Transverse colon (tissue), 4 donors: ENCODE data around the gene DNAJB4. TPM values are rescaled to one million over a fixed set of nuclear protein-coding genes. Genes with fewer than 3 reads are reported as not detected.
A peak's percentile ranks its signal among the peaks of the same experiment; 100 is the strongest.
"Not testable (repeated sequence)": the region's sequence is repeated elsewhere in the genome, so short reads cannot be mapped to it uniquely, and the experiment has no call there.

ENCODE experiments used
- DNase-seq: peaks from one replicate; pipeline ENCODE4 v3.0.0-alpha.2; 2019
- H3K27ac ChIP-seq, 4 donors: fragments of 200-600 bp; sonication (generic); 2 replicates each; pipeline ENCODE4 v1.5.1; 2016 to 2018; ENCODE audit warnings: inconsistent platforms in 4 of 4
- H3K27me3 ChIP-seq: fragments of 200-600 bp; sonication (generic); 2 replicates; pipeline ENCODE4 v1.5.1; 2017; ENCODE audit warnings: inconsistent platforms
- H3K36me3 ChIP-seq, 4 donors: fragments of 200-600 bp; sonication (generic); 2 replicates each; pipeline ENCODE4 v1.5.1; 2017 to 2019; ENCODE audit warnings: inconsistent platforms in 4 of 4
- H3K4me1 ChIP-seq, 4 donors: fragments of 200-600 bp; sonication (generic); 2 replicates each; pipeline ENCODE4 v1.5.1; 2017 to 2020; ENCODE audit warnings: inconsistent platforms in 4 of 4
- H3K4me3 ChIP-seq, 4 donors: fragments of 200-600 bp; sonication (generic); 1 replicate in 1 of 4; 2 replicates in 3 of 4; pipeline versions ENCODE4 v1.5.1 to v1.6.1; 2017 to 2019; ENCODE audit warnings: inconsistent platforms in 4 of 4
- H3K9me3 ChIP-seq, 2 donors: fragments of 200-600 bp; sonication (generic); 2 replicates each; pipeline ENCODE4 v1.5.1; 2017 to 2019; ENCODE audit warnings: inconsistent platforms in 2 of 2
- EP300 ChIP-seq: sonication (generic); formaldehyde crosslinking; IDR thresholded peaks from one replicate; pipeline ENCODE4 v1.6.1; 2017; ENCODE audit warnings: antibody characterized with exemption, low read depth
- POLR2A ChIP-seq: fragments of 450-650 bp; IDR thresholded peaks from one replicate; pipeline ENCODE4 v1.6.1; 2016; ENCODE audit warnings: antibody characterized with exemption, mild to moderate bottlenecking, moderate library complexity
- POLR2AphosphoS5 ChIP-seq, 3 donors: sonication (generic); formaldehyde crosslinking; IDR thresholded peaks; one replicate each; pipeline ENCODE4 v1.6.1; 2016; ENCODE audit warnings: antibody characterized with exemption in 3 of 3
- WGBS, 2 donors: methylation state at CpG; one replicate each; pipeline ENCODE4 v1.1.5; 2018; ENCODE audit warnings: low coverage in 1 of 2; 5-methylcytosine and 5-hydroxymethylcytosine counted together
- in situ Hi-C, 4 donors: fragments of 200-750 bp; cut with MboI; loops; one replicate each; pipeline versions ENCODE4 v1.15.0 to v1.15.1; 2017; ENCODE audit warnings: low sequenced_read_pairs in 3 of 4, low pct_ligation_motif_present in 1 of 4, low pct_unique_long_range_greater_than_20kb in 1 of 4
- intact Hi-C: fragments of 100-400 bp; cut with DNase I; formaldehyde crosslinking; loops from one replicate; pipeline ENCODE4 v1.15.1; 2023; ENCODE audit warnings: low total_unique reads
- total RNA-seq, 4 donors: library from RNA; depleted of rRNA; stranded (reverse); fragments of >200 nt; gene quantifications; one replicate each; pipeline ENCODE4 v1.1.0, GENCODE V29; 2016
- TF ChIP-seq, protein P1 (sequence below), 5 experiments: fragments of 200-600 bp in 3 of 5; fragments of 450-650 bp in 2 of 5; sonication (generic) in 3 of 5; IDR thresholded peaks; 1 replicate in 2 of 5; 2 replicates in 3 of 5; pipeline ENCODE4 v1.5.1; 2016 to 2017; ENCODE audit warnings: antibody characterized with exemption in 5 of 5, inconsistent platforms in 3 of 5, mild to moderate bottlenecking in 2 of 5, moderate library complexity in 1 of 5

Gene DNAJB4
- total RNA-seq, 4 donors from 2014 or later, result 4.0 to 30.2 (median 16.9) TPM

GRCh38 chr1:77996734-77997133 lies 8.0 kb upstream of the DNAJB4 start:
- in situ Hi-C loops, result no loop called here
- peaks cover 4 to 12% (median 6%) of the 10 kb centered on the region in 4 donors for H3K4me1 ChIP-seq
- 96 to 100% methylated on average over 2 to 5 of the region's 5 CpGs for WGBS, 2 donors
- H3K36me3 ChIP-seq, result no peaks in the 10 kb centered on the region
- no peak overlapping the region for H3K27ac ChIP-seq
- DNase-seq, result no peak
- intact Hi-C loops, result no loop called here
- no peaks in the 10 kb centered on the region for H3K9me3 ChIP-seq
- no peak overlapping the region for H3K4me3 ChIP-seq
- no peak for TF ChIP-seq POLR2AphosphoS5 (IDR thresholded peaks at IDR 0.05)
- TF ChIP-seq, protein P1, sequence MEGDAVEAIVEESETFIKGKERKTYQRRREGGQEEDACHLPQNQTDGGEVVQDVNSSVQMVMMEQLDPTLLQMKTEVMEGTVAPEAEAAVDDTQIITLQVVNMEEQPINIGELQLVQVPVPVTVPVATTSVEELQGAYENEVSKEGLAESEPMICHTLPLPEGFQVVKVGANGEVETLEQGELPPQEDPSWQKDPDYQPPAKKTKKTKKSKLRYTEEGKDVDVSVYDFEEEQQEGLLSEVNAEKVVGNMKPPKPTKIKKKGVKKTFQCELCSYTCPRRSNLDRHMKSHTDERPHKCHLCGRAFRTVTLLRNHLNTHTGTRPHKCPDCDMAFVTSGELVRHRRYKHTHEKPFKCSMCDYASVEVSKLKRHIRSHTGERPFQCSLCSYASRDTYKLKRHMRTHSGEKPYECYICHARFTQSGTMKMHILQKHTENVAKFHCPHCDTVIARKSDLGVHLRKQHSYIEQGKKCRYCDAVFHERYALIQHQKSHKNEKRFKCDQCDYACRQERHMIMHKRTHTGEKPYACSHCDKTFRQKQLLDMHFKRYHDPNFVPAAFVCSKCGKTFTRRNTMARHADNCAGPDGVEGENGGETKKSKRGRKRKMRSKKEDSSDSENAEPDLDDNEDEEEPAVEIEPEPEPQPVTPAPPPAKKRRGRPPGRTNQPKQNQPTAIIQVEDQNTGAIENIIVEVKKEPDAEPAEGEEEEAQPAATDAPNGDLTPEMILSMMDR (IDR thresholded peaks at IDR 0.05), result no peak
- no peak for TF ChIP-seq POLR2A
- TF ChIP-seq EP300, result no peak
- H3K27me3 ChIP-seq, result no peaks in the 10 kb centered on the region

- DNase-seq, intact Hi-C loops, H3K27me3 ChIP-seq, H3K27ac ChIP-seq, H3K9me3 ChIP-seq, in situ Hi-C loops, H3K36me3 ChIP-seq, H3K4me3 ChIP-seq: not testable (repeated sequence)
- H3K4me1 ChIP-seq, result peaks cover 5 to 13% (median 11%) of the 10 kb centered on the region in 4 donors
- 83 to 87% methylated on average over 7 to 11 of the region's 11 CpGs for WGBS, 2 donors
Observed at GRCh38 chr1:78000536-78000935, 4.2 kb upstream of the DNAJB4 start.

DNA sequence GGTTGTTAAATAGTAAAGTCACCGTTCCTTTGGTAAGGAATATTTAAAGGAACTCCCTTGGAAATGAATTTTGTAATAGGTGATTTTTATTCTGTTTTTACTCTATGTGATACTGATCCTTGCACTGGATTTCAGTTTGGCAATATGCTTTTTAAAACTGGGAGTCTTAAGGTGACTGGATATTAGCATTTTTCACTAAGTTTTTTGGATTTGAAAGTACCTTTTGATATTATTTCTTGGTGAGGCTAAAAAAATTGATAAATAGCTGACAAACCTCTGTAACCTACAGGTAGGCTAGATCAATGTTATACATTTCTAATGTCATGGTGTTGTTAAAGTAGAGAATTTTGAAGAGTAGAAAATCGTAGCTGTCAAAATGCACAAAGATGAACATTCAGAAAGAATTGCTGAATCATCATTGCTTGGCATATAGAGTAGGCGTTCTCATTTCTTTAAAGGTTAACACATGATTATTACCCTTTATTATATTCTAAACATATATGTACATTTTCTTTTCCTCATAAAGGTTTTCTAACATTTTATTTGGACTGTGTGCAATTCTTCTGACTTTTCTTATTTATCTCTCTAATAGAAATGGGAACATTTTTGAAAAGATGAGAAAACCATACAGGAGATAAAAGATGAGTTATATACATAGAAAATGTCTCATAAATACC lies 1.5 kb upstream of the DNAJB4 start:
- no peak for DNase-seq
- in situ Hi-C loops (no loop called here), intact Hi-C loops (no loop called here)
- Histone ChIP-seq H3K27me3 (no peaks in the 10 kb centered on the region), H3K4me1 (peaks cover 5 to 38% (median 23%) of the 10 kb centered on the region in 4 donors), H3K9me3 (no peaks in the 10 kb centered on the region), H3K4me3 (peak overlapping the region in 2 of 4 donors; percentile 57 to 59), H3K27ac (peak overlapping the region; percentile 86 to 94 (median 92)), H3K36me3 (no peaks in the 10 kb centered on the region)
- no peak for TF ChIP-seq POLR2AphosphoS5 (IDR thresholded peaks at IDR 0.05)
- no peak for TF ChIP-seq POLR2A
- TF ChIP-seq, protein P1 (IDR thresholded peaks at IDR 0.05), result no peak
- TF ChIP-seq EP300, result no peak
- 31 to 36% methylated on average over 3 of the region's 3 CpGs for WGBS, 2 donors

DNA sequence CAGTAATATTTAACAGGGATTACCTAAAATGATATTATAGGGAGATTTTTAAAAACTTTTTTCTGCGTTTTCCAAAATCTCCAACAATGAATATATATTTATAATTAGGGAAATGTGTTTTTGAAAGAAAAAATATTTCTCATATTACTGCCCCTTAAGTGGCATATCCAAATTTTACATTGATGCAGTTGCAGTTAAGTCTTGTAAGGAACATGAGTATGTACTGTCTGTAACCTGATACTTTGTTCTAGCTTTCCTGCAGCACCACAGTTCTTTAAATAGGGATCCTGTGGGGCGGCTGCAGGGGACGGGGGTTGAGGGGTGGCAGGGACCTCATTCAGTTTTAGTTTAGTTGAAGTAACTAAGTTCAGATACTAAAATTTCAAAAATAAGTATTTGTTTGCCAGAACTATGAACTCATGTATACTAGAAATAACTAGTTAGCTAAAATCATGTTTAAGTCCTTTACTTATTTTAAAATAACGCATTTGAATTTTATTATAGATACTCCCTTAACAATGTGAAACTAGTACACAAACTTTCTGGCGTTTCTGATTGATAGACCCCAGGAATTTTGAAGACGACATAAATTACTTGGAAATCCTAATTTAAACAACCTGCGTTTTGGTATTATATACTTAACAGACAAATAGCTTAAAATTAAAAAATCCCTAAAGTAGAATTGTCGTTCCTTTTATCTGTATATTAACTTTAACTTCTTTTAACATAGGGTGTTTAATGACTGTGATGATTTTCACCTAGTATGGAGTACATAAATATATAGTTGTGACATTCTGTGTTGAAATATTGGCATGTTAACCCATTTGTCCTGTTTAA lies 639 bp upstream of the DNAJB4 start:
- peaks cover 5 to 46% (median 28%) of the 10 kb centered on the region in 4 donors for H3K4me1 ChIP-seq
- DNase-seq, result peak; percentile 58
- in situ Hi-C loops, result no loop called here
- TF ChIP-seq POLR2A (no peak), EP300 (no peak), POLR2AphosphoS5 (IDR thresholded peaks at IDR 0.05) (peak in 1 of 3 donors; percentile 43)
- TF ChIP-seq, protein P1 (IDR thresholded peaks at IDR 0.05), result no peak
- intact Hi-C loops, result no loop called here
- H3K9me3 ChIP-seq, result no peaks in the 10 kb centered on the region
- H3K27me3 ChIP-seq, result no peaks in the 10 kb centered on the region
- H3K4me3 ChIP-seq, result peak overlapping the region; percentile 4 to 59 (median 52)
- H3K27ac ChIP-seq, result peak overlapping the region; percentile 86 to 94 (median 92)
- WGBS, 2 donors, result 3 to 5% methylated on average over 8 of the region's 8 CpGs
- no peaks in the 10 kb centered on the region for H3K36me3 ChIP-seq
